Left ventricle myocardium inferior (tissue), 1 donor: Measurements from ENCODE around the gene ATXN1. TPM values are rescaled to one million over a fixed set of nuclear protein-coding genes. Genes with fewer than 3 reads are reported as not detected.

Source experiments
- DNase-seq: peaks from one replicate; pipeline ENCODE4 v3.0.0-alpha.2; 2020
- H3K27ac ChIP-seq: fragments of 200-600 bp; replicated peaks from 2 replicates; pipeline ENCODE4 v1.8.0; 2021
- H3K27me3 ChIP-seq: fragments of 200-600 bp; 2 replicates; pipeline ENCODE4 v1.8.0; 2021; ENCODE audit warnings: low read depth
- H3K36me3 ChIP-seq: fragments of 200-600 bp; 2 replicates; pipeline ENCODE4 v1.8.0; 2021
- H3K4me1 ChIP-seq: fragments of 200-600 bp; 2 replicates; pipeline ENCODE4 v1.8.0; 2021
- H3K4me3 ChIP-seq: fragments of 200-600 bp; 2 replicates; pipeline ENCODE4 v1.8.0; 2021; ENCODE audit warnings: mild to moderate bottlenecking, moderate library complexity
- H3K9me3 ChIP-seq: fragments of 200-600 bp; replicated peaks from 2 replicates; pipeline ENCODE4 v1.8.0; 2021
- intact Hi-C: fragments of 100-400 bp; cut with micrococcal nuclease; formaldehyde crosslinking; loops from one replicate; pipeline ENCODE4 v1.11.0; 2022
- total RNA-seq: library from RNA; stranded (reverse); fragmentation: NEBNext Ultra II Directional; extraction: Animal tissue kit (Norgen Biotek cat#: 25700); gene quantifications from one replicate; pipeline ENCODE4 v1.2.1, GENCODE V29; 2021
- TF ChIP-seq, protein P1 (sequence below): fragments of 200-600 bp; IDR thresholded peaks from 2 replicates; pipeline ENCODE4 v1.8.0; 2021; ENCODE audit warnings: antibody characterized with exemption, mild to moderate bottlenecking, borderline replicate concordance
- donor health status: DM: no; HTN: yes; CAD: no; lungs with severe emphysema.

Gene ATXN1
- total RNA-seq, 1 donor from 2014 or later: 41.5 TPM

DNA sequence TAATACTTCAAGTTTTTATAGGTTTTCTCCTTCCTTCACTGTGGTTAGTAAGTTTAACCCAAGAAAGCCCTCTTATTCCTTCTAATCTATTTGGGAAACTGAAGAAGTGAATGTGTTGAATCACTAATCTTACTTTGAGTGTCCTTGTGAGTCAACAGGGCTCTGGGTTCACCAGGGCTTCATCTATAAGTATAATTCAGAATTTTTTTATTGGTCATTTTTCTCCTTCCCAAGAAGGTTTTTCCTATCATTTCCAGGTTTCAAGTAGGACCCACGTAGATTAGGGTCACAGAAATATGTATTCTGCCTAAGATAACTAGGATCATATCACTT lies 191.1 kb downstream of the ATXN1 start:
- Histone ChIP-seq H3K4me3 (no peak overlapping the region), H3K9me3 (no peaks in the 10 kb centered on the region), H3K27me3 (no peaks in the 10 kb centered on the region), H3K4me1 (peaks cover 12% of the 10 kb centered on the region), H3K36me3 (no peaks in the 10 kb centered on the region), H3K27ac (no peak overlapping the region)
- intact Hi-C loops: no loop called here
- TF ChIP-seq, protein P1, sequence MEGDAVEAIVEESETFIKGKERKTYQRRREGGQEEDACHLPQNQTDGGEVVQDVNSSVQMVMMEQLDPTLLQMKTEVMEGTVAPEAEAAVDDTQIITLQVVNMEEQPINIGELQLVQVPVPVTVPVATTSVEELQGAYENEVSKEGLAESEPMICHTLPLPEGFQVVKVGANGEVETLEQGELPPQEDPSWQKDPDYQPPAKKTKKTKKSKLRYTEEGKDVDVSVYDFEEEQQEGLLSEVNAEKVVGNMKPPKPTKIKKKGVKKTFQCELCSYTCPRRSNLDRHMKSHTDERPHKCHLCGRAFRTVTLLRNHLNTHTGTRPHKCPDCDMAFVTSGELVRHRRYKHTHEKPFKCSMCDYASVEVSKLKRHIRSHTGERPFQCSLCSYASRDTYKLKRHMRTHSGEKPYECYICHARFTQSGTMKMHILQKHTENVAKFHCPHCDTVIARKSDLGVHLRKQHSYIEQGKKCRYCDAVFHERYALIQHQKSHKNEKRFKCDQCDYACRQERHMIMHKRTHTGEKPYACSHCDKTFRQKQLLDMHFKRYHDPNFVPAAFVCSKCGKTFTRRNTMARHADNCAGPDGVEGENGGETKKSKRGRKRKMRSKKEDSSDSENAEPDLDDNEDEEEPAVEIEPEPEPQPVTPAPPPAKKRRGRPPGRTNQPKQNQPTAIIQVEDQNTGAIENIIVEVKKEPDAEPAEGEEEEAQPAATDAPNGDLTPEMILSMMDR: no peak
- no peak for DNase-seq

DNA sequence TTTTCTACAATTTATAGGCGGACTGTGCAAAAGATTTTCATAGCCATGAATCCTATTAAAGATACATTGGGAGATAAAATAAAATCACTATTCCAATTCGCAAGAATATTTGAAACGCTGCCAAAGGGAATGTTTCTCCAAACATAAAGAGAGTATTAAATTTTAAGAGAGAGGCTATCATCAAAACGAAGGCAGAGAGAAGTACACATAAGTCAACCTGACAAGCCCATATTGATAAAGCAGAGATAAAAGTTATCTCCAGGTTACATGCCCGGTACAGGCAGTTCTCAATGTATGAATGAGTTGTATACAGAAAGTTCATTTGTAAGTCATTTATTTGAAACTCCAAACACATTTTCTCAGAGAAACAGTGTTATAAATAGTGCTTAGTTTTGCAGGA lies 193.1 kb downstream of the ATXN1 start:
- H3K27ac ChIP-seq: no peak overlapping the region
- H3K9me3 ChIP-seq: no peaks in the 10 kb centered on the region
- peaks cover 26% of the 10 kb centered on the region for H3K4me1 ChIP-seq
- intact Hi-C loops: no loop called here
- no peaks in the 10 kb centered on the region for H3K27me3 ChIP-seq
- DNase-seq: no peak
- TF ChIP-seq, protein P1: no peak
- H3K36me3 ChIP-seq: no peaks in the 10 kb centered on the region
- H3K4me3 ChIP-seq: no peak overlapping the region

GRCh38 chr6:16567071-16567470 lies 194.2 kb downstream of the ATXN1 start:
- TF ChIP-seq, protein P1: no peak
- no peaks in the 10 kb centered on the region for H3K27me3 ChIP-seq
- intact Hi-C loops: no loop called here
- no peaks in the 10 kb centered on the region for H3K9me3 ChIP-seq
- H3K4me3 ChIP-seq: no peak overlapping the region
- no peaks in the 10 kb centered on the region for H3K36me3 ChIP-seq
- DNase-seq: no peak
- H3K4me1 ChIP-seq: peaks cover 26% of the 10 kb centered on the region
- no peak overlapping the region for H3K27ac ChIP-seq

DNA sequence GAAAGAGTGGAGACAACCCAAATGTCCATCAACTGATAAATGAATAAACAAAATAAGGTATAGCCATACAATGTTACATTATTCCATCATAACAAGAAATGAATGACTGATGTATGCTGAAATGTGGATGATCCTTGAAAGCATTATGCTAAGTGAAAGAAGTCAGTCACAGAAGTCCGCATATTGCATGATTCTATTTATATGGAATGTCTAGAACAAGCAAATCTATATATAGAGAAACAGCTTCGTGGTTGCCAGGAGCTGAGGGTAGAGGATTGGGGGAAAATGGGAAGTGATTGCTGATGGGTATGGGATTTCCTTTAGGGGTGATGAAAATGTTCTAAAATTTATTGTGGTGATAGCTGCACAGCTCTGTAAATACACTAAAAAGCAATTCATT lies 196.8 kb downstream of the ATXN1 start:
- TF ChIP-seq, protein P1: no peak
- Histone ChIP-seq H3K27me3 (no peaks in the 10 kb centered on the region), H3K36me3 (no peaks in the 10 kb centered on the region), H3K9me3 (no peaks in the 10 kb centered on the region), H3K4me1 (peaks cover 31% of the 10 kb centered on the region), H3K27ac (no peak overlapping the region), H3K4me3 (no peak overlapping the region)
- DNase-seq: no peak
- intact Hi-C loops: no loop called here

GRCh38 chr6:16563628-16564240 lies 197.5 kb downstream of the ATXN1 start:
- H3K9me3 ChIP-seq: no peaks in the 10 kb centered on the region
- no peak for DNase-seq
- TF ChIP-seq, protein P1: no peak
- intact Hi-C loops: no loop called here
- H3K4me1 ChIP-seq: peaks cover 35% of the 10 kb centered on the region
- H3K4me3 ChIP-seq: no peak overlapping the region
- no peaks in the 10 kb centered on the region for H3K36me3 ChIP-seq
- H3K27me3 ChIP-seq: no peaks in the 10 kb centered on the region
- no peak overlapping the region for H3K27ac ChIP-seq

- H3K4me3 ChIP-seq: no peak overlapping the region
- H3K27ac ChIP-seq: no peak overlapping the region
- TF ChIP-seq, protein P1: no peak
- peaks cover 34% of the 10 kb centered on the region for H3K4me1 ChIP-seq
- no peak for DNase-seq
- H3K36me3 ChIP-seq: no peaks in the 10 kb centered on the region
- intact Hi-C loops: no loop called here
- no peaks in the 10 kb centered on the region for H3K9me3 ChIP-seq
- H3K27me3 ChIP-seq: no peaks in the 10 kb centered on the region
These were observed 198.8 kb downstream of the ATXN1 start for GRCh38 chr6:16562498-16562897.
